NT2/D1 (cell line): ENCODE results near the gene UNC5B.

Experiments used
- DNase-seq: peaks from one replicate; pipeline ENCODE4 v3.0.0-alpha.2; 2011; ENCODE audit warnings: low read depth, low spot score
- H3K27me3 ChIP-seq: 2 replicates; pipeline ENCODE4 v1.6.0; 2011; ENCODE audit warnings: mild to moderate bottlenecking; ENCODE audit not compliant: insufficient read length, insufficient read depth
- H3K36me3 ChIP-seq: 2 replicates; pipeline ENCODE4 v1.6.1; 2011; ENCODE audit warnings: mild to moderate bottlenecking, low read length, mixed read lengths; ENCODE audit not compliant: insufficient read depth, insufficient read length
- H3K4me1 ChIP-seq: 2 replicates; pipeline ENCODE4 v1.5.1; 2011; ENCODE audit not compliant: insufficient read depth, insufficient read length
- H3K4me3 ChIP-seq: 2 replicates; pipeline ENCODE4 v1.5.1; 2011; ENCODE audit warnings: low read depth; ENCODE audit not compliant: insufficient read length
- H3K9ac ChIP-seq: 2 replicates; pipeline ENCODE4 v1.6.0; 2011; ENCODE audit warnings: low read depth; ENCODE audit not compliant: insufficient read length
- H3K9me3 ChIP-seq: 2 replicates; pipeline ENCODE4 v1.5.1; 2011; ENCODE audit warnings: mild to moderate bottlenecking, low read length; ENCODE audit not compliant: insufficient read depth
- SUZ12 ChIP-seq: IDR thresholded peaks from 2 replicates; pipeline ENCODE4 v1.6.1; 2011; ENCODE audit not compliant: insufficient read length, insufficient read depth; ENCODE audit errors: extremely low read depth
- YY1 ChIP-seq: IDR thresholded peaks from 2 replicates; pipeline ENCODE4 v1.6.1; 2011; ENCODE audit not compliant: insufficient read length, insufficient read depth
- ZNF274 ChIP-seq: IDR thresholded peaks from 2 replicates; pipeline ENCODE4 v1.6.1; 2011; ENCODE audit warnings: mild to moderate bottlenecking, low read depth, low read length

Gene UNC5B

DNA sequence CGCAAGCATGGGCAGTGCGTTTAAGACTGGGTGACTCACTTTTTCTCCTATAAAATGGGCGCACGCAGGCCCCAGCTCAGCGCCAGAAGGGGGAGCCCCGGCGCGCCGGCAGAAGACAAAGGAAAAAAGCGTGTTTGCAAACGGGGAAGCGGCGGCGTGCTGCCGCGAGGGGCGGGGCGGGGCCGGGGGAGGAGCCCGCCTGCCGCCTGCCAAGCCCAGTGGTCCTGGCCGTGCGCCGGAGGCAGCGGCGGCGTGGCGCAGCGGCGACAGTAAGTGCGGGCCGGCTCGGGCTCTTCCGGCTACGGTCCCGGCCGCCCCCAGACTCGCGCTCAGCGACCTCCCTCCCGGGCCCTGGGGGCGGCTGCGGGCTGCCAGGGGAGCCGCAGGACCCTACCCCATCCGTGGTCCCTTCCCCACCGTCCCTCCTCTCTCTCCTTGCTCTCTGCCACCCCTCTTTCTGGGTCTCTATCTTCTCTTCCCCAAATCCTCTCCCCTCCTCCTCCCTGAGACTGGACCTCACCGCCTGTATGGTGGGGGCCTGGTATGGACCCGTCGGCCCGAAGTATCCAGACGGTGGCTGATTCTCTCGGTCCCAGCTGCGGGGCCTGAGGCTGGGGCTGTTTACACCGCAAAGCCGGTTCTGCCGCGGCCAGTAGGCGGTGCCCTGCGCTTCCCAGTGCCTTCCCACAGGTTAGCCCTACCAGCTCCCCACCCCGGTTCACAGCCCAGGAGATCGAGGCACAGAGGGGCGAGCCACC, 106.9 kb downstream of the UNC5B start, which contains the start of gene SLC29A3:
Gene SLC29A3 (plus strand): TSS at position 218 of the 758 bp plus-strand sequence. CDS start 51 bp downstream, at position 269.
- Histone ChIP-seq H3K36me3 (peaks cover 15% of the 10 kb centered on the region), H3K27me3 (peaks cover under 1% of the 10 kb centered on the region), H3K4me3 (peak within 1 kb of the TSS; percentile 64), H3K9me3 (no peaks in the 10 kb centered on the region), H3K9ac (peak within 1 kb of the TSS; percentile 83), H3K4me1 (peaks cover 9% of the 10 kb centered on the region)
- TF ChIP-seq ZNF274 (no peak), SUZ12 (no peak), YY1 (no peak)
- peak; percentile 67 for DNase-seq

DNA sequence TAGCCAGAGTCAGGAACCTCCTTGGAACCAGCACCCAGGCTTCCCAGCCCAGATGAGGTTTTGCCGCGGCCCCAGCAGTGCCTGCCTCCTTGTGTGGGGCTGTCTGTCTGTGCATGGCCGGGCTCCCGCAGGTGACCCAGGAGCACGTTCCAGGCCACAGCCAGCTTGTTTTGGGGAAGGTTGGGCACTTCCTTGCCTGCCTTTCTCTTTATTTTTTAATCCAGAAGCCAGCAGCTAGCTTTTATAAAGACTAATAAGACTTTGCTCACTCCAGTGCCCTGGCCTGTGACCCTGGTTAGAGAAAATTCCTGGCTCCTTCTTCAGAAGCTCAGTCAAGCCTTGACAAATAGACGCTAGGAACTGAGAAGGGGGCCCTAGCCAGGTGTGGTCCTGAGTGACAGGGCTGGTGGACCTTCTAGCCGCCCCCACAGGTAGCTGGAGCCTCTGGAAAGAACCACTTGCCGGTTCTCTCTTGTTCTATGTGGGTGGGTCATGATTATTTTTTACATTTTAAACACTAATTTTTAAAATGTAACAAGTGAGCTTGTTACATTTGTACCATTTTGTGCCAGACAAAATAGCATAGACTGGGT, 107.5 kb downstream of the UNC5B start:
- no peaks in the 10 kb centered on the region for H3K27me3 ChIP-seq
- peaks cover 15% of the 10 kb centered on the region for H3K36me3 ChIP-seq
- H3K4me1 ChIP-seq: peaks cover 9% of the 10 kb centered on the region
- H3K9me3 ChIP-seq: no peaks in the 10 kb centered on the region
- DNase-seq: no peak
- H3K9ac ChIP-seq: peak overlapping the region; percentile 83
- TF ChIP-seq ZNF274 (no peak), SUZ12 (no peak), YY1 (no peak)
- H3K4me3 ChIP-seq: peak overlapping the region; percentile 64

DNA sequence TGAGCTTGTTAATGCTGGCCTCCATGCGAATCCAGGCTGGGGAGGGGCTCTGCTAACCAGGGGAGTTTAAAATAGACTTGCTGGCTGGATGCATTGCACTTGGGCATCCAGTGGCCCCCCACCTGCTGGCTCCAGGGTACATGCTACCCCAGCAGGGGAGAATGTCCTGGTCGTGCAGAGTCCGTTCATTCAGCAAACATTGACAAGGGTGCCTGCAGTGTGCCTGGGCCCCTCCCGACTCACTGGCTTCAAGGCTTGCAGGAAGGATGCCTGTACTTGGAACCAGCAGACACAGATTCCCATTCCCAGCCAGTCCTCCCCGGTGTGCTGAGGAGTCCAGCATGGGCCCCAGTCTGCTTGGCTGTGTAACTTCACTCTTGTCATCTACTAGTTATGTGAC, 108.2 kb downstream of the UNC5B start:
- TF ChIP-seq SUZ12: no peak
- TF ChIP-seq YY1: no peak
- TF ChIP-seq ZNF274: no peak
- H3K4me3 ChIP-seq: no peak overlapping the region
- no peaks in the 10 kb centered on the region for H3K9me3 ChIP-seq
- DNase-seq: no peak
- peaks cover 22% of the 10 kb centered on the region for H3K36me3 ChIP-seq
- peaks cover 9% of the 10 kb centered on the region for H3K4me1 ChIP-seq
- H3K27me3 ChIP-seq: no peaks in the 10 kb centered on the region
- peak overlapping the region; percentile 21 for H3K9ac ChIP-seq

DNA sequence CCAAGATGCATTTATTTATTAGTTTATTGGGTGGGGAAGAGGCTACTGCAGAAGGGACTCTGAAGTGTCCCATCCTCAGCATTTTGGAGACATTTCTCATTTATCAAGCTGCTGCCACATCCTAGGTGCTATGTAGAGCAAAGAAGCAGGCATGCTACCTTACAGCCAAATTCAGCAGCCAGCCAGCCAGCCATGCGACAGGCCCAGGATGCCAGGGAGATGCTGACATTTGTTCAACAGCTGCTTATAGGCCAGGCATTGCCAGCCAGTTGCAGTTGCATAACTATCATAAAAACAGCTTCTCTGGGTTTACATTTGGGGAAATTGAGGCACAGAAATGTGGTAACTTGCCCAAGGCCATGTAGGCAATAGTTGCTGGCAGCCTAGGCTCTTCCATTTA, 109.0 kb downstream of the UNC5B start:
- Histone ChIP-seq H3K4me3 (no peak overlapping the region), H3K4me1 (peaks cover 9% of the 10 kb centered on the region), H3K27me3 (no peaks in the 10 kb centered on the region), H3K9me3 (no peaks in the 10 kb centered on the region), H3K9ac (no peak overlapping the region), H3K36me3 (peaks cover 23% of the 10 kb centered on the region)
- no peak for DNase-seq
- TF ChIP-seq SUZ12: no peak
- no peak for TF ChIP-seq YY1
- TF ChIP-seq ZNF274: no peak

DNA sequence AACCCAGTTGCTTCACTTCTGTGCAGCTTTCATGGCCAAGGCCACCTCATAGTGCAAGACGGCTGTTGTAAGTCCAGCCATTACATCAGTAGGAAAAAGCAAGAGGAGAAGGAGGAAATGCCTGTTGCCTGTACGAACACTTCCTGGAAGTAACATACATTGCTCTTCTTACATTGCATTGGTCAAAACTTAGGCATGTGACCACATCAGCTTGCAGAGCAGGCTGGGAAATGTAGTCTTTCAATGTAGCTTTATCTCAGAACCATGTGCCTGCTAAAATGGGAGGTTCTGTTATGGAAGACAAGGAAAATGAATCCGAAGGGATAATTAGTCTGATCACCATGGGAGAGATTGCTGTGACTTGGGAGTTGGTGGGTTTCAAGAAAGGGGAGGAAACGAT, 111.0 kb downstream of the UNC5B start:
- no peak for TF ChIP-seq YY1
- Histone ChIP-seq H3K27me3 (no peaks in the 10 kb centered on the region), H3K4me1 (peaks cover 7% of the 10 kb centered on the region), H3K36me3 (peaks cover 23% of the 10 kb centered on the region), H3K4me3 (no peak overlapping the region), H3K9me3 (no peaks in the 10 kb centered on the region), H3K9ac (no peak overlapping the region)
- no peak for DNase-seq

DNA sequence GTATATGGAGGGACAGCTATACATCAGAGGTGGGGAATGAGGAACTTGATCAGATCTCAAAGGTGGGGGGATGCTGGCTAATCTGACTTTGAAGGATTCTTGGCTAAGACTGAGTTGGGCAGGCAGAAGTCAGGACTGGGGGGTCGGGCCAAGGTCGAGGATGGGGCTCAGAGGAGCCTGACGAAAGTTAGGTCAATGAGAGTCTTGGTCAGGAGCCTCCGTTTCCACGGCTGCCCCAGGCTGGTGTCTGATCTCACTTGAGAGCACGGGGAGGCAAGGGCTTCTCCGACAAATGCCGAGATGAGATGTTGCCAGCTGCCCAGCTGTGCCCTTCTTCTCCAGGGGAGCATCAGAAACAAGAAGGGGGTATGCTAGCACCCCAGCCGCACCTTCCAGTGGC, 112.4 kb downstream of the UNC5B start:
- Histone ChIP-seq H3K4me1 (peaks cover 3% of the 10 kb centered on the region), H3K9ac (no peak overlapping the region), H3K4me3 (no peak overlapping the region), H3K27me3 (no peaks in the 10 kb centered on the region), H3K9me3 (no peaks in the 10 kb centered on the region), H3K36me3 (peaks cover 23% of the 10 kb centered on the region)
- TF ChIP-seq YY1 (no peak), SUZ12 (no peak), ZNF274 (no peak)
- DNase-seq: no peak

DNA sequence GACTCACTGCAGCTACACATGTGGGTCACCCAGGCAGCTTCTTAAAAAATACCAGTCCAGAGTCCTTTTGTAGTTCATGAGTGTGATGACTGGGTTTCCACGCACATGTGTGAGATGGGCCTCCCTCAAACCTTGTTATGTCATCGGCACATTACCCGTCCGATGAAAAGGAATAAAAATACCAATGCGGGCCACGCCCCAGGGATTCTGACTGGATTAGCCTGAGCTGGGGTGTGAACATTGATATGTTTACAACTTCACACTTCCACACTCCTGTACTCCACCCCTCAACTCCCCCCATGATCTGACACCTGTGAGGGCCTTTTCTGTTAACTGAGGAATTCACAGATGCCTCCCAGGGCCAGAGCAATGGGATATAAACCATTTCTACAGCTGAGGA, 112.9 kb downstream of the UNC5B start:
- TF ChIP-seq ZNF274 (no peak), YY1 (no peak), SUZ12 (no peak)
- Histone ChIP-seq H3K36me3 (peaks cover 23% of the 10 kb centered on the region), H3K4me3 (no peak overlapping the region), H3K9me3 (no peaks in the 10 kb centered on the region), H3K4me1 (peaks cover 2% of the 10 kb centered on the region), H3K9ac (no peak overlapping the region), H3K27me3 (no peaks in the 10 kb centered on the region)
- DNase-seq: no peak
